ENCODE data around the gene CCDC39. TPM values are rescaled to one million over a fixed set of nuclear protein-coding genes. Genes with fewer than 3 reads are reported as not detected.

CCDC39 gene
- total RNA-seq, 1 experiment from 2014 or later, result 0.79 TPM

DNA sequence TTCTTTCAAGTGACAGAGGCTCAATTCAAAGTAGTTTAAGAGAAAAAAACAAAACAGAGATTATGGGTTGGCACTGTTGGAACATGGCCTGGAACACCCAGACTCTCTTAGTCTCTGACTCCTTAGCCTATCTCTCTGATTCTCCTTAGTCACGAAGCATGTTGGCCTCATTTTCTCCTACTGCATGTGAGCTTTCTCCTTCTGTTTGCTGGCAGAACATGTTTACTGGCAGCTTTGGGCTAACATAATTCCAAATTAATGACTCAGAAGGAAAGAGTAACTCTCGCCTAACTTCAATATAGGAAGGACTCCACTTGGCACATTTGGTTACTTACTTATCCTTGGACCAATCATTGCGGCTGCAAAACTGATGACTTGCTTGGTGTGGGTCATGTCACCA is 21.7 kb upstream of the CCDC39 start:
- Histone ChIP-seq H3K4me2 (ENCODE audit: insufficient read depth, insufficient read length, low read length) (no peak overlapping the region), H3K27ac (ENCODE audit: insufficient read length, low read depth, low read length) (no peak overlapping the region), H3K23ac (ENCODE audit: insufficient read length, low read depth, low read length) (no peak overlapping the region), H3K79me1 (ENCODE audit: insufficient read depth, low read depth, low read length, poor library complexity, severe bottlenecking) (no peaks in the 10 kb centered on the region), H3K18ac (ENCODE audit: insufficient read length, low read depth, low read length) (no peak overlapping the region), H3K79me2 (ENCODE audit: insufficient read depth, low read length) (no peaks in the 10 kb centered on the region), H3K56ac (ENCODE audit: insufficient read length, low read depth, low read length) (no peak overlapping the region), H3K27me3 (ENCODE audit: insufficient read depth, low read length) (no peaks in the 10 kb centered on the region), H3K9ac (ENCODE audit: extremely low read depth, insufficient read length, low read length) (no peak overlapping the region), H2BK20ac (ENCODE audit: low read depth, low read length, poor library complexity, severe bottlenecking) (no peak overlapping the region), H2AFZ (ENCODE audit: low read length) (no peak overlapping the region), H3K4me1 (ENCODE audit: insufficient read depth, low read length) (no peaks in the 10 kb centered on the region), H2BK5ac (ENCODE audit: insufficient read length, low read length) (no peak overlapping the region), H3K4ac (ENCODE audit: low read depth, low read length) (no peak overlapping the region), H4K20me1 (ENCODE audit: control insufficient read depth, insufficient read depth, insufficient read length) (no peaks in the 10 kb centered on the region), H4K91ac (ENCODE audit: insufficient read length, low read depth, low read length) (no peak overlapping the region), H4K5ac (ENCODE audit: insufficient read length, low read depth, low read length) (no peak overlapping the region), H3K14ac (ENCODE audit: insufficient read depth, low read length) (no peak overlapping the region), H2BK120ac (ENCODE audit: low read depth, low read length, poor library complexity, severe bottlenecking) (no peak overlapping the region), H3K23me2 (ENCODE audit: insufficient read length, low read depth, low read length, poor library complexity, severe bottlenecking) (no peaks in the 10 kb centered on the region), H3K9me3 (ENCODE audit: control insufficient read depth, low read depth, low read length) (peaks cover 10% of the 10 kb centered on the region), H3T11ph (ENCODE audit: low read length) (no peak overlapping the region), H2AK5ac (ENCODE audit: insufficient read length, low read length) (no peak overlapping the region), H2BK15ac (ENCODE audit: low read depth, low read length) (no peak overlapping the region), H2BK12ac (ENCODE audit: insufficient read length, low read depth, low read length) (no peak overlapping the region), H4K8ac (replicated peaks; ENCODE audit: insufficient read length, low read depth, low read length) (no peak overlapping the region)
- peaks cover 11 to 25% (median 14%) of the 10 kb centered on the region in 3 experiments for H3K36me3 Mint-ChIP-seq (ENCODE audit: insufficient read depth in 1 of 3, low read depth in 3 of 3)
- no peaks in the 10 kb centered on the region for H3K27me3 Mint-ChIP-seq (ENCODE audit: low read depth)
- H3K9me3 Mint-ChIP-seq, result peaks cover 23 to 25% of the 10 kb centered on the region in 2 experiments
- no peak for DNase-seq
- H3K4me3 Mint-ChIP-seq, result no peak overlapping the region
- H3K27ac Mint-ChIP-seq, result no peak overlapping the region
- TF ChIP-seq, protein P1, sequence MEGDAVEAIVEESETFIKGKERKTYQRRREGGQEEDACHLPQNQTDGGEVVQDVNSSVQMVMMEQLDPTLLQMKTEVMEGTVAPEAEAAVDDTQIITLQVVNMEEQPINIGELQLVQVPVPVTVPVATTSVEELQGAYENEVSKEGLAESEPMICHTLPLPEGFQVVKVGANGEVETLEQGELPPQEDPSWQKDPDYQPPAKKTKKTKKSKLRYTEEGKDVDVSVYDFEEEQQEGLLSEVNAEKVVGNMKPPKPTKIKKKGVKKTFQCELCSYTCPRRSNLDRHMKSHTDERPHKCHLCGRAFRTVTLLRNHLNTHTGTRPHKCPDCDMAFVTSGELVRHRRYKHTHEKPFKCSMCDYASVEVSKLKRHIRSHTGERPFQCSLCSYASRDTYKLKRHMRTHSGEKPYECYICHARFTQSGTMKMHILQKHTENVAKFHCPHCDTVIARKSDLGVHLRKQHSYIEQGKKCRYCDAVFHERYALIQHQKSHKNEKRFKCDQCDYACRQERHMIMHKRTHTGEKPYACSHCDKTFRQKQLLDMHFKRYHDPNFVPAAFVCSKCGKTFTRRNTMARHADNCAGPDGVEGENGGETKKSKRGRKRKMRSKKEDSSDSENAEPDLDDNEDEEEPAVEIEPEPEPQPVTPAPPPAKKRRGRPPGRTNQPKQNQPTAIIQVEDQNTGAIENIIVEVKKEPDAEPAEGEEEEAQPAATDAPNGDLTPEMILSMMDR (conservative IDR thresholded peaks at IDR 0.05), result no peak
- peaks cover 6% of the 10 kb centered on the region in 2 experiments for H3K4me1 Mint-ChIP-seq
- no CpG with 5 or more reads among the region's 3 CpGs for WGBS (ENCODE audit: extremely low coverage, insufficient read length, low lambda C conversion rate)

All from H9 (cell line).